ENCODE results near the gene TSSK6. TPM values are rescaled to one million over a fixed set of nuclear protein-coding genes. Genes with fewer than 3 reads are reported as not detected.

Gene TSSK6
- total and polyA plus RNA-seq, 4 donors, result 0.21 to 2.3 (median 1.1) TPM

- no peak for DNase-seq (ENCODE audit: low spot score)
- TF ChIP-seq MAX (IDR thresholded peaks at IDR 0.05), result no peak
- TF ChIP-seq REST (IDR thresholded peaks at IDR 0.05), result no peak
- TF ChIP-seq NR2F2 (IDR thresholded peaks at IDR 0.05), result no peak
- TF ChIP-seq FOXA1 (IDR thresholded peaks at IDR 0.05), result no peak
- TF ChIP-seq YY1 (IDR thresholded peaks at IDR 0.05), result no peak
- no peak for TF ChIP-seq SP1 (IDR thresholded peaks at IDR 0.05)
- no peak for TF ChIP-seq HNF4A (conservative IDR thresholded peaks at IDR 0.05)
- no peak for TF ChIP-seq HNF4G (IDR thresholded peaks at IDR 0.05)
- TF ChIP-seq RAD21 (IDR thresholded peaks at IDR 0.05), result no peak
- TF ChIP-seq EGR1 (IDR thresholded peaks at IDR 0.05; ENCODE audit: low read depth in 2 of 2), result no peak
- TF ChIP-seq JUND (IDR thresholded peaks at IDR 0.05), result no peak
- TF ChIP-seq RXRA (IDR thresholded peaks at IDR 0.05), result no peak
- TF ChIP-seq TAF1 (conservative IDR thresholded peaks at IDR 0.05), result no peak
- no peak for TF ChIP-seq ZBTB33 (IDR thresholded peaks at IDR 0.05)
- TF ChIP-seq CTCF (IDR thresholded peaks at IDR 0.05; ENCODE audit: low read depth, low read length, missing input control), result no peak
- no peak for TF ChIP-seq GABPA (IDR thresholded peaks at IDR 0.05 in 1 of 2, conservative IDR thresholded peaks at IDR 0.05 in 1 of 2)
- no peak for TF ChIP-seq ATF3 (IDR thresholded peaks at IDR 0.05)
- Histone ChIP-seq H3K9ac (ENCODE audit: low read depth in 1 of 2, low read length in 2 of 2) (no peak overlapping the region), H3K27ac (ENCODE audit: low read depth in 1 of 2, low read length in 2 of 2) (no peak overlapping the region), H3K27me3 (ENCODE audit: control insufficient read depth in 4 of 4, insufficient read depth in 4 of 4, low read length in 3 of 4) (no peaks in the 10 kb centered on the region), H3K36me3 (ENCODE audit: control insufficient read depth in 4 of 4, insufficient read depth in 3 of 4, low read depth in 1 of 4, low read length in 3 of 4) (peaks cover 0 to 4% (median 2%) of the 10 kb centered on the region in 4 donors), H3K9me3 (ENCODE audit: control insufficient read depth in 4 of 4, low read length in 3 of 4) (no peaks in the 10 kb centered on the region), H3K4me1 (ENCODE audit: control insufficient read depth in 4 of 4, insufficient read depth in 4 of 4, low read length in 3 of 4) (peaks cover 14 to 51% (median 37%) of the 10 kb centered on the region in 4 donors), H3K4me3 (ENCODE audit: low read depth in 1 of 3, low read length in 3 of 3) (no peak overlapping the region)
- 87% methylated on average over 15 of the region's 15 CpGs for WGBS
Measured at GRCh38 chr19:19486343-19487076, 28.8 kb downstream of the TSSK6 start.

Measured in liver (tissue), 9 donors.